Astrocyte of the spinal cord (primary cell): ENCODE measurements around the gene VENTX.

ENCODE experiments used
- DNase-seq: peaks from one replicate; pipeline ENCODE4 v3.0.0; 2011; ENCODE audit warnings: low read depth, low spot score
- H3K4me3 ChIP-seq: 2 replicates; pipeline ENCODE4 v1.5.1; 2011; ENCODE audit warnings: low read depth, mild to moderate bottlenecking, low read length, moderate library complexity
- CTCF ChIP-seq: IDR thresholded peaks from 2 replicates; pipeline ENCODE4 v1.5.1; 2012; ENCODE audit warnings: low read depth, mild to moderate bottlenecking, low read length, inconsistent platforms
- in situ Hi-C: cut with HindIII; loops from 2 replicates; pipeline ENCODE4 v1.10.0; 2017; ENCODE audit warnings: low sequenced_read_pairs

The VENTX gene

DNA sequence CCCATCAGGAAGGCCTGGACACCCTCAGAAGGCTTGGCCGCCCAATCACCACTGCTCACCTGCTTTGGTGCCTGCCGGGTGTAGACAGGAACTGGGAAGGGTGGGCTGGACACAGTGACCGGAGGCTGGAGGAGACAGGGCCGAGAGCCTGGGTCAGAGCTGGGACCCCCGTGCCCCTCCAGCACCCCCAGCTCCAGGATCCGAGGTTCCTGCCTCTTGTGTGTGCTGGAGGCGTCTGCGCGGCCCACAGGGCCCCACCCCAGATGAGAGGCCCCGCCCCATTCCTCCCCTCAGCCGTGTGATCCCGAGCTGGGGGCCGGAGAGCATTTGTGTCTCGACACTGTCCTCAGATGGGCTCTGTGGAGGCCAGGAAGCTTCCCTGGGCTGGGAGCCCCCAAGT lies 29.6 kb downstream of the VENTX start:
- in situ Hi-C loops, result no loop called here
- no peak overlapping the region for H3K4me3 ChIP-seq
- DNase-seq, result no peak
- no peak for TF ChIP-seq CTCF

- in situ Hi-C loops, result no loop called here
- no peak overlapping the region for H3K4me3 ChIP-seq
- no peak for DNase-seq
- TF ChIP-seq CTCF, result no peak
These were observed 30.2 kb downstream of the VENTX start for GRCh38 chr10:133267829-133268228.

- no peak overlapping the region for H3K4me3 ChIP-seq
- TF ChIP-seq CTCF, result no peak
- DNase-seq, result no peak
- in situ Hi-C loops, result no loop called here
These were observed 30.9 kb downstream of the VENTX start for GRCh38 chr10:133268532-133268931.

DNA sequence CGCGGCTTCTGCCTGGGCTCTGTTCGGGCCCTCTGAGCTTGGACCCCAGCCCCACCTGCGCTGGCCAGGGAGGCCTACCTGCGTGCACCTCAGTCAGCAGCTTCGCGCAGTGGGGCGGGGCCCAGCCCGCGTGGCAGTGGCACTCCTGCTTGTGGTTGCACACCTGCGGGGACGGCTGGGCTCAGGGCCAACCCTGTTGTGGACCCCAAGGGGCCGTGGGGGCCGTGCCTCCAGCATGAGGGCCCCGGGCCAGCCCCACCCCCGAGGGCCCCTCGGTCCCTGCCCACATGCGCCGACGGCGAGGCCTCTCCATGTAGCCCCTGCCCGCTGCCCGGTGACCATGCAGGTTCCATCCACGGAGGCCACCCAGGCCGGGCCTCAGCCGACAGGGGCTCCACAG lies 31.7 kb downstream of the VENTX start:
- TF ChIP-seq CTCF, result no peak
- H3K4me3 ChIP-seq, result no peak overlapping the region
- in situ Hi-C loops, result no loop called here
- DNase-seq, result no peak

- no peak for DNase-seq
- TF ChIP-seq CTCF, result no peak
- H3K4me3 ChIP-seq, result no peak overlapping the region
- in situ Hi-C loops, result no loop called here
These were observed 32.5 kb downstream of the VENTX start for GRCh38 chr10:133270204-133270603.

DNA sequence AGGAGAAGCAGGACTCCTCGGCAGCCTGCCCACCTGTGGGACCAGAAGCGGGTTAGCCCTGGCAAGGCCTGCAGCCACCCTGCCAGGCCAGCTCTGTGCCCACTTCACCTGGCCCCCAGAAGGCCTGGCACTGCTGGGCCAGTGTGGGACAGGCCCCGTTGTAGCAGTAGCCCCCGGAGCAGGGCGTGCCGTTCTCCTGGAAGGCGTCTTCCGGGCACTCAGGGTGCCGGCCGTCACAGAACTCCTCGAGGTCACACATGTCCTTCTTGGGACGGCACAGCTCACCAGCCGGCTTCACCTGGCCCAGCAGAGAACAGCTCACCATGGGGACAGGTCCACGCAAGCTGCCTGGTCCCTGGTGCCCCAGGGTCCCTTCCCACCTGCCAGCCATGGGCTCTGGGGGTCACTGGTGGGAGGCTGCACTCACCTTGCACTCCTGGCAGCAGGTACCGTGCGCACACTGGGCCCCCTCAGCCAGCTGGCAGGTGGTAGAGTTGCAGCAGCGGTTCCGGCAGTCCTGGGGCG lies 33.2 kb downstream of the VENTX start:
- in situ Hi-C loops, result no loop called here
- DNase-seq, result no peak
- no peak overlapping the region for H3K4me3 ChIP-seq
- no peak for TF ChIP-seq CTCF
